Left cardiac atrium (tissue), 4 donors: ENCODE results near the gene CSK. TPM values are rescaled to one million over a fixed set of nuclear protein-coding genes. Genes with fewer than 3 reads are reported as not detected.

Experiments used
- ATAC-seq, 2 donors: fragments of 200-7000 bp; cut with Tn5 transposase; one replicate each; pipeline ENCODE4 v1.9.1; 2020; ENCODE audit warnings: mild to moderate bottlenecking in 2 of 2, moderate library complexity in 2 of 2
- DNase-seq: peaks from one replicate; pipeline ENCODE4 v3.0.0-alpha.2; 2020
- intact Hi-C, 2 donors: fragments of 100-400 bp; cut with DNase I; formaldehyde crosslinking; loops; one replicate each; pipeline versions ENCODE4 v1.14.1 to v1.15.1; 2022 to 2023
- total RNA-seq, 2 donors: library from RNA; stranded (reverse); fragmentation: NEBNext Ultra II Directional; extraction: Animal tissue kit (Norgen Biotek cat#: 25700); gene quantifications; one replicate each; pipeline ENCODE4 v1.2.1, GENCODE V29; 2021
- donor health status: DM: no; HTN: yes; CAD: no.
- donor health status: DM: no; HTN: yes; CAD: no; lungs with severe emphysema.
- donor health status: DM: yes; HTN: yes; CAD: no.
- donor health status: Dilated cardiomyopathy.

Gene CSK
- total RNA-seq, 2 donors from 2014 or later = 49.7 to 59.2 TPM

DNA sequence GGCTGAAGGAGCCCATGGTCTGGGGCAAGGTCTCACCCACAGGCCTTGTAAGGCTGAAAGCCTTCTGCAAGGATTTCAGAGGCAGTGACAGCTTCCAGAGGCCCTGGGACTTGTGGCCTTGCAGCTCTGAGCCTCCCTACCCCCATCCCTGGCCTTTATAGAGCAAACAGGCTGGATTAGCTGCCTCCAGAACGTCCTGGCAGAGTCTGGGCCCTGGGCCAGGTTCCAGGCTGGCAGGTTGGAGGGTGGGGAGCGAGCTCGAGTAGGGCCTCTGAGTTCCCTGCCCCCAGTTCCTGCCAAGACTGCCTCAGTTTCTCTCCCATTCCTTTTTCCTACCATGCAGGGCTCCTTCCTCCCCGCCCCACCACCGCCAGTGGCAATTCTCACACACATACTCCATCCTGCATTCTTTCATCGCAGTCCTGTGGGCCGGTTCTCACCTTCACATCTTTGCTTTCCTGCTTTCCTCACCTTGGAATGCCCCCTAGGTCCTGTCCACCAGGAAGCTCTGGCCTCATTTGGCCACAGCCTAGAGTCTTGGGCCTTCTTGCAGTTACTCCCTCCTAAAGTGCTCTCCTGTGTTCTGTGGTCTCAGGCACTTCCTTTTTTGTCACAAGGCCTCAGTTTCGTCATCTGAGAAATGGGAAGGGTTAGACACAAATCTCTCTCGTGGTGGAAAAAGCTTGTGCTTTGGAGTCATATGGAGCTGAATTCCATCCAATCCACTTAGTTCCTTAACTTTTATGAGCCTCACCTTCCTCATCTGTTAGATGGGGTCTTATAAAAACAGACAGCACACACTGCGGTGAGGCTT is 33.4 kb downstream of the CSK start:
- ATAC-seq (peak; percentile 12 to 28), DNase-seq (peak; percentile 58)
- intact Hi-C loops = no loop called here

DNA sequence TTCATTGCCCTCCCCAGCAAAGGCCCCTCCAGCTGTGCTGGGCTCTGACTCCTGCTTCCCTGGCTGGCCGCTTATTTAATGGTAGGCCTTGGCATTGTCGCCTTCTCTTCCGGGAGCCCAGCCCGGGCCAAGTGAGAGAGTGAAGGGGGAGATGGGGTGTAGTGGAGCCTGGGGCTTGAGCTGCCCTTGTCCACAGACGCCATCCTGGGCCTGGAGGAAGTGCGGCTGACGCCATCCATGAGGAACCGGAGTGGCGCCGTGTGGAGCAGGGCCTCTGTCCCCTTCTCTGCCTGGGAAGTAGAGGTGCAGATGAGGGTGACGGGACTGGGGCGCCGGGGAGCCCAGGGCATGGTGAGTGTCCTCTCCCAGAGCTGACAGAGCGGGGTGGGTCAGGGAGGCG is 34.1 kb downstream of the CSK start:
- DNase-seq (no peak), ATAC-seq (no peak)
- intact Hi-C loops = no loop called here

DNA sequence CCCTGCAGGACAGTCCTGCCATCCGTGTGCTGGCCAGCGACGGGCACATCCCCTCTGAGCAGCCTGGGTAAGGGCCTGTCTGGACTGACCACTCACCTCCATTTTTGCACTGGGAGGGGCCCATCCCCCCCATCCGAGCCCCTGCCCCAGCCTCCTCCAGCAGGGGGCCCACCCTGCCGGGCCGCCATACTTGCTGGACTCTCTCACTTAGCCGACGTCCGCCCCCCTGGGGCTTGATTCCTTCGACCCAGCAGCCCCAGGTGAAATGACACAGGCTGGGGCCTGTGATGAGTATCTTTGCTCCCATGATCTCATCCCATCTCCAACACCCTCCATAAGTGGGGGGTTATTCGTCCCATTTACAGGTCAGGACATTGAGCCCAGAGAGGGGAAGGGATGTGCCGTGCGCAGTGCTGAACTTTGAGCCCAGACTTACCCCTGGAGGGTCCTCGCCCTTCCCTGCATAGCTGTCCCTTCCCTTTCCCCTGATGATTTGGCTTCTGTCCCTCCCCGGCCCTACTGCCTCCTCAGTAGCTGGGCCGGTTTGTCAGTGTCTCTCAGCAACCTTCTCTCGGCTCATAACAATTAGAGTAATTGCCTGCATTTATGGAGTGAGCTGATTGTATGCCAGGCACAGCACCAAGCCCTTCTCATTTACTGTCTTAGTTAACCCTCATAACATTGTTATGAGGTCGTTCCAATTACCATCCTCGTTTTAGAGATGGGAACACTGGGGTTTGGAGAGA is 34.9 kb downstream of the CSK start:
- intact Hi-C loops = no loop called here
- DNase-seq (no peak), ATAC-seq (no peak)

DNA sequence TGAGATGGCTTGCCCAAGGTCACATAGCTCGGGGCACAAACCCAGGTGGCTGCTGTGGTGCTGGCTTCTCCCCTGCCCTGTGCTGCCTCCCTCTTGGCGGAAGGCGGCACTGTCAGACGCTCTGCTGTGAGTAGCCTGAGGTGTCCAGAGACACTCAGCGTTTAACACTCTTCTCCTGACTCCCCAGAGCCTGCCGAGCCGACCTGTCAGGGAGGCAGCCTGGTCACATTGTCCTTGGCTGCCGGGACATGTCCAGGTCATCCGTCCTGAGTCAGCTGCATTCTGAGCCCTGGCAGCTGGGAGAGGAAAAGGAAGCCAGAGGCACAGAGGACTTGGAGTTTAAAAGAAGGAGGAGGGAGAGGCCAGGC is 35.5 kb downstream of the CSK start:
- DNase-seq = peak; percentile 69

DNA sequence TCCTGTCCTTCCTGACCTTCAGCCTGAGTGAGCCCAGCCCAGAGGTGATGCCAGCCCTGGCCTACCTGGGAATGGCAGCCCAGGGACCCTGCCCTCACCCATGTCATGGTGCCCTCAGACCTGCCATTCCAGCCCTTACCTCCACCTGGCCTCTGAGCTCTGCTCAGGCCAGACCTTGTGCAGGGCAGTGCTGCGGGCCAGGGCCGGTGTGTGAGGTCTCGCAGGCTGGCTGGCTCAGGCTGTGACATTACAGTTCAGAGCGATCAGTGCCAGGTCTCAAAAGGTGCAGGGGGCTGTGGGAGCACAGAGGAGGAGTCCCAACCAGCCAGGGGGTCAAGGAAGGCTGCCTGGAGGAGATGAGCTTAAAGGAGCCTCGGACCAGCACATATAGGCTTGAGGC is 38.2 kb downstream of the CSK start:
- no peak for ATAC-seq
- no peak for DNase-seq
- intact Hi-C loops = no loop called here

More for the DNA sequence above, 35.5 kb downstream of the CSK start:
- intact Hi-C loops = no loop called here
- ATAC-seq = peak; percentile 70 to 76

DNA sequence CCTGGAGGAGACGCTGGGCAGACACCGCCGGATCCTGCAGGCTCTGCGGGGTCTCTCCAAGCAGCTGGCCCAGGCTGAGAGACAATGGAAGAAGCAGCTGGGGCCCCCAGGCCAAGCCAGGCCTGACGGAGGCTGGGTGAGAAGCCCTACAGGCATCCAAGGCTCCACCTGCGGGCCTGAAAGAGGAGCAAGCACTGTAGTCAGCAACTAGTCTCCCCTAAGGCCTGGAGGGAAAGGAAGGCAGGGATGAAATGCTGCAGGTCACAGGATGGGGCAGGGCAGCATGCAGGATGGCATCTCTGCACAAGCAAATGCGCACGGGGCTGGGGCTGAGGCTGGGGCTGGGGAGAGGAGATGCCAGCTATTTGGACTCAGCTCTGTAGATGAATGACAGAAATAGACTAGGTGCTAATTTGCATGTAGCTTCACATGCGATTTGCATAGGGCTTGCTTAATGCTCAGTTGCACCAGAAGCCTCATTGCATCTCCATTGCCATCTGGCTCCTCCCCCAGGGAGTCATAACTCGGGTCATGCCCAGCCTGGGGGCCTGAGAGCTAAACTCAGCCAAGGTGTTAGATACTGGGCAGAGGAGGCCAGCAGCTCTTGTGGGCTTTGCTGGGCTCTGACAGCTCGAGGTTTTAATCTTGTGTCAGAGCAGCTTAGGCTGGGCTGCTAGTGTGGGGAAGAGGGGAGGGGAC is 39.4 kb downstream of the CSK start:
- DNase-seq (no peak), ATAC-seq (peak; percentile 34 to 54)
- intact Hi-C loops = no loop called here

DNA sequence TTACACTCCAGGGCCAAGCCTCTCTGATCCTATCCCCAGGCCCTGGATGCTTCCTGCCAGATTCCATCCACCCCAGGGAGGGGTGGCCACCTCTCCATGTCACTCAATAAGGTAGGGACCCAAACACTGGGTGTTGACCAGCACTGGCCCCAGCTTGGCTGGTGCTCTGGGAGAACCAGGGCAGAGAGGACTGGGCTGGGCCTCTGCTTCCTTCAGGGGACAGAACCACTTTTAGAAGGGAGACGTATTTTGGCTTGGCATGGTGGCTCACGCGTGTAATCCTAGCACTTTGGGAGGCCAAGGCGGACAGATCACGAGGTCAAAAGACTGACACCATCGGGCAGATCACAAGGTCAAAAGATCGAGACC is 39.9 kb downstream of the CSK start:
- intact Hi-C loops = no loop called here
- no peak for DNase-seq
- no peak for ATAC-seq

DNA sequence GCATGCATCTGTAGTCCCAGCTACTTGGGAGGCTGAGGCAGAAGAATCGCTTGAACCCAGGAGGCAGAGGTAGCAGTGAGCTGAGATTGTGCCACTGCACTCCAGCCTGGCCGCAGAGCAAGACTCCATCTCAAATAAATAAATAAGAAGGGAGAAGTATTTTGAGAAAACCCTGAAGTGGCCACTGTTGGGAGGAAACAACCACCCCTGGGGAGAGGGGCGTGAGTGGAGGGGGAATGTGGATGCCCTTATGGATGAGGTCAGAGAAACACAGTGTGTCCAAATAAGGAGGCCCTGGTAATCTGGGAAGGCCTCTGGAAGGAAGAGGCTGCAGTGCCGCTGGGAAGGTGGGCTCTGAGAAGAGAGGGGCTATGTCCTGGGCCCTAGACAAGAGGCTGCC is 40.4 kb downstream of the CSK start:
- DNase-seq = no peak
- intact Hi-C loops = no loop called here
- ATAC-seq = no peak

DNA sequence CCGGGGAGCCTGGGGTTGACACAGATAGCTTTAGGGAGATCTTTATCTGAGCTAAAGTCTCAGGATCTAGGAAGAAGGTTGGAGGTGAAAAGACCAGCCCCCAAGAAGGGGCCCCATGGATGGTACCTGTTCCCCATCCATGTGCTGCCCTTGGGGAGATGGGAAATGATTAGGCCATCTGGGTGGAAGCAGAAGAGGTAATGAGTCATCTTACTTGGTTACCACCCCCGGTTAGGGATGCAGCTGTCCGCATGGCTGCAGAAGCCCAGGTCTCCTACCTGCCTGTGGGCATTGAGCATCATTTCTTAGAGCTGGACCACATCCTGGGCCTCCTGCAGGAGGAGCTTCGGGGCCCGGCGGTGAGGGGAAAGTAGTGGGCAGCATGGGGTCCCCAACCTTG is 41.4 kb downstream of the CSK start:
- intact Hi-C loops = no loop called here
- ATAC-seq = no peak

DNA sequence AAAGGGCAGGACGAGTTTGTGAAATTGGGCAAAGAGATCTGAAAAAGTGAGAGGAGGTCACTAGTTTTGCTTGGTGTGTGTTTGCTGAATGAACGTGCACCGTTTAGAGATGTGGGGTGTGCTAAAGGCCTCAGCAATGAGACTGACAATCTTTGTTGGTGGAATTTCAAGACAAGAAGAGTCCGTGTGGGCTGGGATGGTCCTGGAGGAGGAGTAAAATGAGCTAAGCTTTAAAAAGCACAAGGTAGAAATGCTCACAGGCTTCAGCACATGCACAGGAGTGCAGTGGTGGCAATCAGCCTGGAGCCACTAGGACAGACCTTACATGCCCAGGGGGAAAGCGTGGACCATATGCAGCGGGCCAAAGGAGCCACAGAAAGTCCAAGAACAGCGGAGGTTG is 43.1 kb downstream of the CSK start:
- ATAC-seq = no peak
- no peak for DNase-seq
- intact Hi-C loops = no loop called here

More for the DNA sequence above, 41.4 kb downstream of the CSK start:
- DNase-seq = no peak

DNA sequence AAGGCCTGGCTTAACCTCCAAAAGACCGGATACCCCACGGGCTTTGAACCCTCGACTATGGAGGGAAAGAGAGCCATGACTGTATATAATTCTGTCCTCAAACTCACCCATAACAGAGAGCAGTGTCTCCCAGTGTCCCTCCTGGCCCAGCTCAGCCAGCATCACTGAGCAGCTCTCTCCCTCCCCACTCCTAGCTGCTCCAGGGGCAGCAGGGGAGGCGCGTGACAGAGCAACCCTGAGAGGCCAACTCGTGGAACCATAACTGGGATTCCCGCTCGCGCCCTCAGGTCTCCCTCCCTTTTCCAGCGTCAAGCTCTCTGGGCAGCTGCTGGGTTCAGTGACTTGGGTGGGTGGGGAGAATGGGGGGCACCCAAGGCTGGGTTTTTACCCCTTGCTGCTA is 44.0 kb downstream of the CSK start:
- ATAC-seq = peak in 1 of 2 donors; percentile 3
- DNase-seq = no peak
- intact Hi-C loops = no loop called here

DNA sequence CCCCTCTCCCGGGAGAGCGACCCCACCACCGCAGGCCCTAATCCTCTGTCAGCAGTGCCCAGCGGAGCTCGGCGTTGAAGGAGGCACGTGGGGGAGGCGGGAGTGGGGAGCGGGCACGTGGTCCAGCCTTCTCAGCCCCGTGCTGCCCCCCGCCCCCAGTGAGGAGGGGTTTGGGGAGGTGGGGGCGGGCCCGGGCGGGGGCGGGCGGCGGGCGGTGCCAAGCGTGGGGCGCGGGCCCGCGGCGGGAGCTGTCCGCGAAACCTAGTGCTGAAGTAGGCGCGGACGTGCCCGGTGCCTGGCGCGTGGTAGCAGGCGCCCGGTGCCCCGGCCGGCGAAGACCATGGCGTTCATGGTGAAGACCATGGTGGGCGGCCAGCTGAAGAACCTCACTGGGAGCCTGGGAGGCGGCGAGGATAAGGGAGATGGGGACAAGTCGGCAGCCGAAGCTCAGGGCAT is 44.5 kb downstream of the CSK start, which contains the start of gene CPLX3:
Gene CPLX3, plus strand, starts transcription at position 264 of the 456 bp plus-strand sequence. Its CDS starts 77 bp downstream, at position 341.
- ATAC-seq = peak; percentile 31 to 50
- intact Hi-C loops = no loop called here
- peak; percentile 45 for DNase-seq

DNA sequence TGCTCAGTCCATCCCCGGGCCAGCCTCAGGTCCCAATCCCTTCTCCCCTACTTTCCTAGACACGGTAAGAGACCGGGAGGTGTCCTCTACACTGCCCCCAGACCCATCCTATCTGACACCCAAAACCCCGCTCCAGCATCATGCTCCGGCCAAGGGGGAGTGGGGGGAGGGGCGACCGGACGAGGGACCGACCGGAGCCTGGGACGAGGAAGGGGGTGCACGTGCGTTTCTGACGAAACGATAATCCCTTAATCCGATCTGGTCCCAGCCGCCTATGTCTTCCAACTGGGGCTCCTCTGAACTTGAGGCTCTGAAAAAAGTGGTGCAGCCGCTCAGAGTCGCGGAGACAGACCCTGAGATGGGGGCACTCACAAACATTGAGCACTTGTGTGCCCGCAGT is 45.0 kb downstream of the CSK start:
- DNase-seq (no peak), ATAC-seq (no peak)
- intact Hi-C loops = no loop called here

DNA sequence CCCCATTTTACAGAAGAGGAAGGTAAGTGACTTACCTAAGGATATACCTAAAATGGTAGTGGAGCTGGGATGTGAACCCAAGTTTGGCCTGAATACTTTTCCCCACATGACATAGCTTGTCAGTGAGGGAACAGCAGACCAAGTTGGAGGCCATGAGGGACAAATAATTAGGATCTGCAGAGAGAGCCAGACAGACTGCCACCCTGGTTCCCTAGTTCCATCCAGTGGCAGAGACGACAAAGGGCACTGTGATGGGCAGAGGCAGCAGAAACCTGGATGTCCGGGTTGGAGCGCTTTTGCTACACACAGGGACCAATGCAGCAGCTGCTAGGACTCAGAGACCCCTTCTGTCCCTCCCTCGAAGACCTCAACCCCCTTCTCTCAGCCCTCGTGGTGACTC is 45.7 kb downstream of the CSK start:
- ATAC-seq (no peak), DNase-seq (no peak)
- intact Hi-C loops = no loop called here

DNA sequence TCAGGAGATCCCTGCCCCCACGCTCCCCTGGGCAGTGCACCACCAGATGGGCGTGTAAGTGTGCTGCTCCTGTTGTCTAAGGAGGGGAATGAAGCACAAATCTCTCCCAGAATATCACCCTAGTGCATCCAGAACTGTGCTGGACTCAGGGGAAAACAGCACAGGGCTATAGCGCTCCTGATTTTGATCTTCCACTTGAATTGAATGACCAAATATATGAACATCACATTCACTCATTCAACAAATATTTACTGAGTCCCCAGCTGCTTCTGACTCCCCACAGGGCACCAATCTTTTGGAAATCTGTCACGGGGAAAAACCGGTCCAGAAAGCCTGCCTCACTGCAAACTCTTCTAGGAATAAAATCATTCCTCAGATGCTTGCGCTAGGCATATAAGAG is 47.0 kb downstream of the CSK start:
- intact Hi-C loops = no loop called here
- DNase-seq = no peak
- ATAC-seq = no peak

DNA sequence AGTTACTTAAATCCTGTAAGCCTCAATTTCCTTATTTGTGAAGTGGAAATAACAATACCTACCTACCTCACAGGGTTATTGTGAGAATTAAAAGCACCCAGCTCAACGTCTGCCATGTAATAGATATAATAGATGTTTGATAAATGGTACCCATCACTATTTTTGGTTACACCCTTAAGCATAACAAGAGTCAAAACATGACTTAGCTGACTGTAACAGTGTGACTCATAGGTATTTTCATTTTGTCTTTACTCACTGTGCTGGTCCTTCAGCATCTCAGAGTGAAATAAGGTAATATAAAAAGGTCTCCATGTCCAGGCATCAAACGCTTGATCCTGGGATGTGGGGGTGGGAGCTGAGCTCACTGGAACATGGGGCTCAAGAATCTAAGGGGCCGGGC is 47.6 kb downstream of the CSK start:
- intact Hi-C loops = no loop called here
- no peak for DNase-seq
- no peak for ATAC-seq

DNA sequence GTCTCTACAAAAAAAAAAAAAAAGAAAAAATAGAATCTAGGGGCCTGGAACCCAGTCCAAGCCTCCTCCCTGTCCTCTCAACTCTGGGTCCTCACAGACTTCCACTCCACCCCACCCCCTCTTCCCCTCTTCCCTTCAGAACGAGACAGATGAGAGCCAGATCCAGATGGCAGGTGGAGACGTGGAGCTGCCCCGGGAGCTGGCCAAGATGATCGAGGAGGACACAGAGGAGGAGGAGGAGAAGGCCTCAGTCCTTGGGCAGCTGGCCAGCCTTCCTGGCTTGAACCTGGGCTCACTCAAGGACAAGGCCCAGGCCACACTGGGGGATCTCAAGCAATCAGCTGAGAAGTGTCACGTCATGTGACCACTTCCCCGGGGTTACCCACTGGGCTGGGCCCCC is 48.1 kb downstream of the CSK start:
- no peak for DNase-seq
- intact Hi-C loops = loop anchor here in 1 of 2 donors (10.0 kb wide), 2 partner anchors 45 to 75 kb away; partner anchors contain the start of genes CSK and FAM219B
- ATAC-seq = no peak

DNA sequence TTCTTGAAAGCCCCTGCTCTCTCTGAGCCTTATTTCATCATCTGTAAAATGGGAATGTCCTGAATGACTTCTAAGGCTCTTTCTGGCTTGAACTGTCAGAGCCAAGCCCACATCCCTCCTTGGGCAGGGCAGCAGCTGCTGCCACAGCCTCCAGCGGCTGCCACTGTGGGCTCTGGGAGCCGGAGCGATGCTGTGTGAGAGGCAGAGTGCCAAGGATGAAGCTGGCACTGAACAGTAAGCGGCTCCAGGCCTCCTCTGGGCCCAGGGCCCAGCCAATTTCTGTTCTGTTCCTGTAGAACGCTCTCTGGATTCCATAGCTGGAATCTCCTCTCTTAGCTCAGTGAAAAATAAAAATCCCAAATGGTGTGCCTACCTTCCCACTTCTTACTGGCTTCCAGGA is 49.0 kb downstream of the CSK start:
- ATAC-seq = peak; percentile 60 to 79
- intact Hi-C loops = loop anchor here in 1 of 2 donors (10.0 kb wide), 2 partner anchors 46 to 74 kb away; partner anchors contain the start of genes CSK and FAM219B
- no peak for DNase-seq

DNA sequence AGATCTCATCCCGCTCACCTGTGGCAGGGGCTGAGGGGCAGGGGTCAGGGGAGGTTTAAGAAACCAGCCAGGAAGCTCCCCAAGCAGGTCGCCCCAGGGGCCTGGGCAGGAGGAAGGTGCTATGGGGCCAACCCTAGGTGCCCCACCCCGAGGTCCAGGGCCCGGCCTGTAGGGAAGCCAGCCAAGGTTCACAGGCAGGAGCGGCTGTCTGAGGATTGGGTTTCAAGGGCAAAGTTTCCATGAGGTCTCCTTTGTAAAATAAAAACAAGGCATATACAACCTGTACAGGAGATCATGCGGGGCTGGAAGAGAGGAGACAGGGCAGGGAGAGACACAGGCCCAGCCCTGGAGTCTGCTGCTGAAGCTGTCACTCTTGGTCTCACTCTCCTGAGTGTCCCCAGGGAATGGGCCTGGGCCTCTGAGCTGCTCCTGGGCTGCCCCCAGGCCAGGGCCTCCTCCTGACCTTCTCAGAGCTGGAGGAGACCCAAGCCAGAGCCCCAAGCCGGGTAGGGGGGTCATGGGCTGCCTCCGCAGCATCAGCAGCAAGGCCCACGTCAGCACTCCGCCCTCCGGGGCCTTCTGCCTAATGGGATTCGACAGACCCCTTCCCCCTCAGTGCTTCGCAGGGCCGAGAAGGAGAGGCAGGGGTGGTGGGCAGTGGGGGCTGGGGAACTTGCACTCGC is 50.1 kb downstream of the CSK start:
- intact Hi-C loops = loop anchor here in 1 of 2 donors (10.0 kb wide), 2 partner anchors 47 to 73 kb away; partner anchors contain the start of genes CSK and FAM219B
- DNase-seq = no peak
- ATAC-seq = no peak
